NOMO-1 treated with dmso at 0.1 percent for 144 hours (cell line): ENCODE results near the gene RBP2.
"Not testable (repeated sequence)": the region's sequence is repeated elsewhere in the genome, so short reads cannot be mapped to it uniquely, and the experiment has no call there.

Experiments
- DNase-seq: peaks from one replicate; lab custom pipeline; 2025; ENCODE audit not compliant: unreplicated experiment; lab: John Stamatoyannopoulos, UW

The RBP2 gene

DNA sequence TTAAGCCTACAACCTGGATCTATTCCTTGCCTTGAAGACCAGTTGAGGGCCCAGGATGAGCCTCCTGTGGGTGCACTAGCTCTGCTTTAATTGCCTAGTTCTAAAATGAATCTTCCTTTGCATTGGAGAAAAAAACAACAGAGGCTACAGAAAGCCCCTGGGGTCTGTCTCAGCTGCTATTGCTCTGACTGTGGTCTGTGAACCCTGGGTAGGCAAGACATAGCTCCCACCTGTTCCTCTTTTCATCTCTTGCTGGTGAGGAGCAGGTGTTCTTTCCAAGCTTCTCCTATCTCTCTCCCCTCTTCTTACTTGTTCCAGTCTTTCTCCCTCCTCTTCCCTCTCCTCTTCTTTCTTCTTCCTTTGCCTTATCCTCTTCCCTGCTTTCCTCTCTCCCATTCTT, 28.8 kb downstream of the RBP2 start:
- DNase-seq, result no peak

DNA sequence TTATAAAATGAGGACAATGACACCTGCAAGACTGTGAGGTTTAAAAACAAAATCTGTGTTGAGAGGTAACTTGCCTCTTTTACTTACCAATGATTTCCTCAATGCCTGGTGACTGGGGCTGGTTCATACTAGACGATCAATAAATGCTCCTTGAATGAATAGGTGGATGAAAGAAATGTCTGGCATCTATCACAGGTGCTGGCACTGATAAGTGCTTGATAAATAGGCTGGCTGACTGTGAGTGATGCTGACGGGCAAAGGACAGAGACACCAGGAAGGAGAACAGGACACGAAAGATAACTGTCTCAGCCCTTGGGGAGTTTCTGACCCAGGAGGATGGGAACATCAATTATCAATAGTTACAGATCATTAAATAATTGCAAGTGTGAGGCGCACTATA, 31.9 kb downstream of the RBP2 start:
- no peak for DNase-seq

DNA sequence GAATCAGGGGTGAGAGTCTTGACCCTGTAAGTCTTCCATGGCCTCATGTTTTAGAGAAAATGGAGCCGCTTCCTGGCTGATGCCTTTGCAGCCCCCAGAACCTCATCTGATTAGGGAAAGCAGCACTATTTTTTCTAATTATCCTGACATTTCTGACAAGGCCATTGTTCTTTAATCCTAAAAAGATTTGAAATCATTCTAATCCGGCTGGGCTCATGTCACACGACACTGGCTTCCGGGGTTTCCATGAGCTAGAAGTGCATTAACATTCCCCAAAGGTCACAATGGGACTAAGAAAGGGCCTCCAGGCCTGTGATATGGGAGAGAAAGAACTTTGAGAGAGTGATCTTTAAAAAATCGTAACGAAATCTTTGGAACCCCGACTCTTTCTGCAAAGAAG, 33.1 kb downstream of the RBP2 start:
- DNase-seq, result no peak

DNA sequence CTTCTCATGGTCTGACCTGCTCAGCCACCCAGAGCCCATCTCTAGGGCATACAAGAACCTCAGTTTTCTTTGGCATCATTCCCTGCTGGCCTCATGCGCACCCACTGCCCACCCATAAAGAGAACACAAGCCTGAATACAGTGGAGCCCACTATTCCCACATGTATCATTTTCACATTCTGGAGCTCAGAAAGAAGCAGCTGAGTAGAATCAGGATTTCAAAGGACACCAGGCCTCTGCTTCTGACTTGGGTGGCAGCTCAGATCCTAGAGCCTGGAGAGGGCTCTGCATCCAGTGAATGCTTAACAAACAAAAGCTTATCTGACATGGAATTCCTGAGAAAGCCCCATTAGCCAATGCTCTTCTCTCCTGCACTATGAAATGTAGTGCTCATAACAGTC, 34.7 kb downstream of the RBP2 start:
- DNase-seq, result no peak

- DNase-seq, result no peak
These were observed 35.4 kb downstream of the RBP2 start for GRCh38 chr3:139440639-139441556.

DNA sequence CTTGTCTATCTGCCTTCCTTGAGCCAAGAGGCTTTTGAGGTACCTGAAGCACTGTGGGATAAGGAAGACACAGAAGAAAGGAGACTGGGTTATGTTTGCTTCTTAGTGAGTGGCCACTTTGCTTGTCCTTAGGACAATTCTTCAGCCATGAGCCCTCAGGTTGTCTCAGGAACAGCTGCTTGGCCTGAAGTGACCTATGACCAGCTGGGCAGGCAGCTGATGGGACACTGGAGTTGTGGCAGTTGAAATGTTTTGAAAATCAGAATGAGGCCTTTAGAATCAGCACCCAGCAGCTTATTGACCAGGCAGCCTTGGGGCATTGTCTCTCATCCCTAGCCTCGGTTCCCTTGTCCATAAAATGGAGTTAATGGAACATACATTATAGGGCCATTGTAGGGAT, 37.0 kb downstream of the RBP2 start:
- DNase-seq, result no peak

DNA sequence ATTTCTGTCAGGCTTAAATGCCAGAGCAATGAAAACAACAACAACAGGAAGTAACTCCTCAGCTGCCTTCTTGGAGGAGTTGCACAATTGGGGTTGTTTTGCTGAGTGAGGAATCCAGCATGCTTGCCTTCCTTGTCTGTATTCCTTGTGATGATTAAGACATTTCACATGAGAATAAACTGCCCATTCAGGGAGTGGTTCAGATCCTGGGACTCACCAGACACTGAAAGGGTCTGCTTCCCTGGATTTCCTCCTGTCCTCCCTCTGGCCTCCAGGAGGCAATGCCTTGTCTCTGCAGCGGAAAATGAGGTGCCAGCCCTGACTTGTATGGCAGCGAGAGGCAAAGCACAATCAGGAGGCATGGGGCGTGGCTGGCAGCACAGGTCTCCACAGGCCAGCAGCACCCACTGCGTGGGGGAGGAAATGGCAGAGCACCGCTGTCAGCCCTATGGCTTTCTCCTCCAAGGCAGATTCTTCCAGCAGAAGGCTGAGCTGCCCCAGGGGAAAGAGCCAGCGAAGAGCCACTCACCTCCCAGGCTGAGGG, 41.5 kb downstream of the RBP2 start:
- DNase-seq, result no peak

DNA sequence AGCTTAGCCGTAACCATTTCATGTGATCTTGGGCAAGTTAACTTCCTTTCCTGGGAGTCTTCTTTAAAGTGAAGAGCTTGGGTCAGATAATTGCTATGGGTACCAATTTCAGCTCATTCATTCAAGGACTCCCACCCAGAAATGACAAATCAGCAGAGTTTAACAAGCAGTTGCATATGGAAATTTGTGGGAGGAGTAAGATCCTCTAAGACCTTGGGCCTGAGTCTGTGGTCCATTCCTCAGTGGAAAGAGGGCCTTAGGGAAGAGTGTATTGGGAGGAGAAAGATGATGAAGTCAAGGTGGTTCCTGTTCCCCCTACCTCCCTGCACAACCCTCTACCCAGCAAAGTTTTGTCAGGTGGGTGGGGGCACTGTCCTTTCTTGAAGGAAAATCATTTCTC, 42.1 kb downstream of the RBP2 start:
- DNase-seq, result no peak

GRCh38 chr3:139433089-139433488, 43.2 kb downstream of the RBP2 start:
- DNase-seq, result no peak

DNA sequence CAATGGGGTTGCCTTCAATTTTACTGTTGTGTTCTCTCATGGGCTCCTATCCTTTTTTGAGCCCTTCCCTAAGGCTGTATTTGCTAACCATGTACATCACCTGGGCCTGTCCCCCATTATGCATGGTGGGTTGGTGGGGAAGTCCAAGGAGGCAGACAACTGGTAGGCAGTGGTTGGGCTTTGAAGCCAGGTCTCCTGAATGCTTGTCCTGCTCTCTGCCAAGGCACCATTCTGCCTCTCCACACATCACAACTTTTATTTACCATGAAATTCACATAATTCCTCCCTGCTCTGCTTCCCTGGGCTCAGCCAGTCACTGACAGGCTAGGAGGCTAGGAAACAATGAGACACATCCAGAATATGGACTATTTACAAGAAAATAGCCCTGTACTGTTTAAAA, 45.8 kb downstream of the RBP2 start:
- DNase-seq, result no peak

- DNase-seq, result peak; percentile 91
These were observed 48.8 kb downstream of the RBP2 start for GRCh38 chr3:139427283-139428060.

- no peak for DNase-seq
These were observed 50.4 kb downstream of the RBP2 start for GRCh38 chr3:139425745-139426400.

DNA sequence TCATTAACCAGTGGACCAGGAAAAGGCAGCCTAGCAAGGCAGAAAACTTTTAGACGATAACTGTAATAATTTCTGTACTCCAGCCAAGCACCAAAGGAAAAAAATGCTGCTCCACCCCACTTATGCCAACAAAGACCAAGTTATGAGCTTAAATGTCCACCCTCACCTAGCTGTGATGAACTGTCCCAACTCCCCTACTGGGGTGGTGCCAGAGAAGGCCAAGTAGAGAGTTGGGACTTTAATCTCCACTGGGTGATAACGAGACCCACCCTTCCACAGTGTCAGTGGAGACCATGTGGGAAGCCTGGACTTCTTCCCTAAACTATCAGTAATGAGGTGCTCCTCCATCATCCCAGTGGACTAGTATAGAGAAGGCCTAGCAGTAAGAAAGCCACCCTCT, 53.1 kb downstream of the RBP2 start:
- no peak for DNase-seq

- DNase-seq, result no peak
These were observed 54.9 kb downstream of the RBP2 start for GRCh38 chr3:139421460-139421859.

GRCh38 chr3:139421040-139421439, 55.3 kb downstream of the RBP2 start:
- no peak for DNase-seq

- no peak for DNase-seq
These were observed 58.2 kb downstream of the RBP2 start for GRCh38 chr3:139418144-139418543.

GRCh38 chr3:139416275-139416674, 60.0 kb downstream of the RBP2 start:
- no peak for DNase-seq

DNA sequence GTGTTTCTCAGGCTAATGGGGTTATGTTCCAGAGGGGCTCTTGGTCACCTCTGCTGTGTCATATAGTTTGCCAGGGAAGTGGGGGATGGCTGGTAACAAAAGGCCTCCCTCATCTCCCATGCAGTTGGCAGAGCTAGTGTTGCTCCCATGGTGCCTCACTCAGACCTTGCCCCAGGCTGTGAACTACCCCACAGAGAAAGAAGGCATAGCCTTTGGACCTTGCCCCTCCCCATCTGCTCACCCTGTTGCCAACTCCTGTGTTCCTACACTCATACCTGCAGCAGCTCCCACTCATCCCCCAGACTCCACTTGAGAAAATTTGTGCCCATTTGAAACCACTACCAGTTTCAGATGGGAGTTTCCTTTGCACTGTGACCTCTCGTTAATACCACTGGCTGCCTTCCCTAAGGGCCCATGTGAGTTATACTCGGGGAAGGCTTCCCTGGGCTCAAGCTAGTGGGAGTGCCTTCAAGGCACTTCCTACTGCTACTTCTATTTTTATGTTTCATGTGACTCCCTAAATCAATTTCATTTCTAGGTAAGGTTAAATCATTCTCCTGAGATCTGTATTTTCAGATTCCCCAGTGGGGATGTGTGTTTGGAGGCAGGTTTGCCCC, 61.6 kb downstream of the RBP2 start:
- no peak for DNase-seq

- not testable (repeated sequence) for DNase-seq
These were observed 63.4 kb downstream of the RBP2 start for GRCh38 chr3:139412891-139413290.
